Loucy (cell line): Measurements from ENCODE around the gene HPCAL4.

Experiments used
- EZH2phosphoT487 ChIP-seq: fragments of 200-600 bp; IDR thresholded peaks from 2 replicates; pipeline ENCODE4 v1.6.1; 2018; ENCODE audit warnings: antibody characterized with exemption, mild to moderate bottlenecking, moderate library complexity, borderline replicate concordance
- TF ChIP-seq, protein P1 (sequence below): fragments of 200-600 bp; sonication (generic); conservative IDR thresholded peaks from 2 replicates; pipeline ENCODE4 v1.5.1; 2014; ENCODE audit warnings: mild to moderate bottlenecking, antibody characterized with exemption, low read length

DNA sequence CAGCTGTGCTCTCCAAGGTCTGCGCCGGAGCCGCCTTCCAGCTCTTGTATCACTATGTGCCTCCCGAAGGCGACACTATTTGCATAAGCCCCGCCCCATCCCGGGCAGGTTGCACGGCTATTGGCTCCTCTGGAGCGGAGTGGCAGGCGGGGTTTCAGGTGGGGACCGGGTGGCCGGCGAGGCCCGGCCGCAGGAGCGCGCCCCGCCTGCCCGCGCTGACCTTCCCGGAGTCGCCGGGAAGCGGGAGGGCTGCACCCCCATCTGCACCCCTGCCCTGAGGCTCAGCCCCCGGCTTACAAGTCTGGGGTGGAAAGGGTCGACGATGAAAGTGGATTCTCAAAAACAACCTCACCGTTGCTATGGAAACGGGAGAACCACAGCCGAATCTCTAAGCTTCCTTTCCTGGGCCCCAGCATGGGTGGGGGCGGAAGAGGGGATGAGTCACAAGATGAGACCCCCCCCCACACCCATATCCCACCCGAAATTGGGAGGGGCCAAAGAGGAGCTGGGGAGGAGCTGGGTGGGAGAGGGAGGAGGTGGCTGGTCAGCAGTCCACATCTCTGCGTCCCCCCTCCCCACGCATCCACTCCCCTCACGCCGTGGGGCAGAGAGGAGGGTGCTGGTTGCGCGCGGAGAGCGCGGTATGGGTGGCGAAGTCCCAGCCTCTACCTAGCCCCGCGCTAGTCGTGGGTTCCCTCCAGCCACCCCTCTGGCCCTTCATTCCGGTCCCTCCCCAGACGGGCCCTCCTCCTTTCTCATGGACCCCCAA lies at the start of gene HPCAL4:
- TF ChIP-seq, protein P1, sequence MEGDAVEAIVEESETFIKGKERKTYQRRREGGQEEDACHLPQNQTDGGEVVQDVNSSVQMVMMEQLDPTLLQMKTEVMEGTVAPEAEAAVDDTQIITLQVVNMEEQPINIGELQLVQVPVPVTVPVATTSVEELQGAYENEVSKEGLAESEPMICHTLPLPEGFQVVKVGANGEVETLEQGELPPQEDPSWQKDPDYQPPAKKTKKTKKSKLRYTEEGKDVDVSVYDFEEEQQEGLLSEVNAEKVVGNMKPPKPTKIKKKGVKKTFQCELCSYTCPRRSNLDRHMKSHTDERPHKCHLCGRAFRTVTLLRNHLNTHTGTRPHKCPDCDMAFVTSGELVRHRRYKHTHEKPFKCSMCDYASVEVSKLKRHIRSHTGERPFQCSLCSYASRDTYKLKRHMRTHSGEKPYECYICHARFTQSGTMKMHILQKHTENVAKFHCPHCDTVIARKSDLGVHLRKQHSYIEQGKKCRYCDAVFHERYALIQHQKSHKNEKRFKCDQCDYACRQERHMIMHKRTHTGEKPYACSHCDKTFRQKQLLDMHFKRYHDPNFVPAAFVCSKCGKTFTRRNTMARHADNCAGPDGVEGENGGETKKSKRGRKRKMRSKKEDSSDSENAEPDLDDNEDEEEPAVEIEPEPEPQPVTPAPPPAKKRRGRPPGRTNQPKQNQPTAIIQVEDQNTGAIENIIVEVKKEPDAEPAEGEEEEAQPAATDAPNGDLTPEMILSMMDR = no peak
- TF ChIP-seq EZH2phosphoT487 = no peak
